HG03342 (cell line): ENCODE results near the gene ALDH3B1.
A peak's percentile ranks its signal among the peaks of the same experiment; 100 is the strongest.

Source experiments
- ATAC-seq: cut with Tn5 transposase; IDR thresholded peaks from one replicate; pipeline ENCODE4 v1.9.1; 2021; ENCODE audit warnings: mild to moderate bottlenecking, moderate library complexity; ENCODE audit not compliant: unreplicated experiment

Gene ALDH3B1

DNA sequence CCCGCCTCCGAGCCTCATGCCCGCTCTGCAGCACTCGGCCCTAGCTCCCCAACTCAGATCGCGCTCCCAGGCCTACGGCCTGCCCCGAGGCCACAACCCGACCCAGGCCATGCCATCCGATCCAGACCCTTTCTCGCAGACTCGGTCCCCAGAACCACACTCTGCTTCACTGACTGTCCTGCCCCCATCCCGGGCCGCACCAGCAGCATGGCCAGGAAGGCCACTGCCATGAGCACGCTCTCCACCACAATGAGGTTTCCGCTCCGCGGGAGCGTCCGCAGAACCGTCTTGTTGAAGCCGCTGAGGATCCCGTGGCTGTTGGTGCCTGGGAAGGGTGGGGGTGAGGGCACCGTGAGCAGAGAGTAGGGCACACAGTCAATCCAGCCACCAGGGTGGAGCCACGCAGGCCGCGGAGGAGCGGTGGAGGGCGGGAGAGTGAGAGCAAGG lies 12.6 kb upstream of the ALDH3B1 start:
- ATAC-seq: no peak

DNA sequence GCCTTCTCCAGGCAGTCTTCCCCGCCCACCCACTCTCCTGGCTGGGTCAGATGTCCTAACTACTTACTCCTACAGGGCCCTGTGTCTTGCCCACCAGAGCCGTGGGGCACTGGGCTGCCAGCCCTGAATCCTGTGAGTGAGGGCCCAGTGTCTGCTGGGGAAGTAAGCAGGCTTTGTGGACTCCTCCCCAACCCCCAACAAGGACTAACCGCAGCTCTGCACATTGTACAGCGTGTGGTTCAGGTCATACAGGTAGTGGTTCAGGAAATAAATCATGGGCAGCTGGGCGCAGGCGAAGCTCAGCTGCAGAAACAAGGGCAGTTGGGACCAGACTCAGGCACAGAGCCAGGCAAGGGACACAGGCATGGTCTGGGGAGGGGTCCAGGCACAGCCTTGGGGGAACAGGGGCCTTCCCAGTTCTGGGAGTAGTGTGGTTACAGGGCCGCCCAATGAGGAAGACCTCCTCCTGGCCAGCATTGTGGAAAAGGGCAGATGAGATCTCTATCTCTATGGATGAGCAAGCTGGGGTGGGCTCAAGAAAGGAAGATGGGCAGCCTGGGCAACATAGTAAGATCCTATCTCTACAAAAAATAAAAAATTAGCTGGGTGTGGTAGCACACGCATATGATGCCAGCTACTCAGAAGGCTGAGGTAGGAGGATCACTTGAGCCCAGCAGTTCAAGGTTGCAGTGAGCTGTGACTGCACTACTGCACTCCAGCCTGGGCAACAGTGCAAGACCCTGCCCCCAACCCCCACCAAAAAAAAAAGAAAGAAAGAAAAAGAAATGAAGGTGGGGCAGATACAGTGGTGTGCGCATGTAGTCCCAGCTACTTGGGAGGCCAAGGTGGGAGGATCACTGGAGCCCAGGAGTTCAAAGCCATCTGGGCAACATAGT lies 11.7 kb upstream of the ALDH3B1 start:
- ATAC-seq: no peak

DNA sequence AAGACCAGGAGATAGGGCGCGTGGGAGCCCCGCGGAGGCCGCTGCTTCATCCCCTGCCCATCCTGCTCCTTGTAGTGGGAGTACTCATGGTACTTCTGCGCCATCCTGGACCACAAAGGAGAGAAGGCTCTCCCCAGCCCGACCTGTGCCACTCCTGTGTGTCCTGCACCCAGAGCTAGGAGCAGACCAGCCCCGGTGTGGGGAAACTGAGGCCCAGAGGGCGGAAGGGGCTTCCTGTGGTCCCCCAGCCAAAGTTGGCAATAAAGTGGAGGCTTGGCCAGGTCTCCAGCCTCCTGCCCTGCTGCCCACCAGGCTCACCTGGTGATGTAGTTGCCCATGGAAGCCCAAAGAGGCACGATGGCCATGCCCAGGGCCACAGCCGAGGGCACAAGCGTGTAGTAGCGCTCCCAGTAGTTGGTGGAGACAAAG lies 10.9 kb upstream of the ALDH3B1 start:
- no peak for ATAC-seq

DNA sequence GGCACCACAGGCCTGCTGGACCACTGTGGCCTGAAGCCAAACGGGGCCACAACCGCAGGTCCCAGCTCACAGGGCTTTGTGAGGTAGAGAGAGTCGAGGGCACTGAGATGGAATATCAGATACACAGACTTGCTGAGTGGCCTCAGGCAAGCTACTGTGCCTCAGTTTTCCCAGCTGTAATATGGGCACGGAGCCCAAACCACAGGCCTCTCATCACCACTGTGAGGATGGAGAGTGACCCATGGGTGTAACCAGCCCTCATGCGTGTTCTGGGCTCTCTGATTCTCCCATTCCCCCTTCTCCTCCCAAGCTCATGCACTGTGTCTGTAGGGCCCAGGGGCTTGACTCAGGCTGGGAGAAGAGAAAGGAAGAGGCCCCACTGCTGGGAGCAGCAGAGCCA lies 10.4 kb upstream of the ALDH3B1 start:
- no peak for ATAC-seq

DNA sequence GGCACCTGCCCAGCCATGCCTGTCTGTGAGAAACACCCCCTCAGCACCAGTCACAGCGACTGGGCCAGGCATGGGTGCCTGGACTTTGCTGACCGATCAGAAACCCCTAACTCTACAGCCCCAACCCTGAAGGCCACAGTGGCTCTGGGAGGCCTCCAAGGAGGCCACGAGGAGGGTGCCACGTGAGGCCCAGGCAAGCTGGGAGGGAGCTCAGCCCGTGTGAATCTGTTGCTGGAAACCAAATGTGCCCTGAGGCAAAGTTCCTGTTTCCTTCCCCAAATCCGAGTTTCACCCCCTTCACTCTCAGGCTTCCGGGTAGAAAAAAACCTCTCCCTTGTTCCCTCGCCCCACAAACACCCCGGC lies 7.6 kb upstream of the ALDH3B1 start:
- ATAC-seq: peak; percentile 20

DNA sequence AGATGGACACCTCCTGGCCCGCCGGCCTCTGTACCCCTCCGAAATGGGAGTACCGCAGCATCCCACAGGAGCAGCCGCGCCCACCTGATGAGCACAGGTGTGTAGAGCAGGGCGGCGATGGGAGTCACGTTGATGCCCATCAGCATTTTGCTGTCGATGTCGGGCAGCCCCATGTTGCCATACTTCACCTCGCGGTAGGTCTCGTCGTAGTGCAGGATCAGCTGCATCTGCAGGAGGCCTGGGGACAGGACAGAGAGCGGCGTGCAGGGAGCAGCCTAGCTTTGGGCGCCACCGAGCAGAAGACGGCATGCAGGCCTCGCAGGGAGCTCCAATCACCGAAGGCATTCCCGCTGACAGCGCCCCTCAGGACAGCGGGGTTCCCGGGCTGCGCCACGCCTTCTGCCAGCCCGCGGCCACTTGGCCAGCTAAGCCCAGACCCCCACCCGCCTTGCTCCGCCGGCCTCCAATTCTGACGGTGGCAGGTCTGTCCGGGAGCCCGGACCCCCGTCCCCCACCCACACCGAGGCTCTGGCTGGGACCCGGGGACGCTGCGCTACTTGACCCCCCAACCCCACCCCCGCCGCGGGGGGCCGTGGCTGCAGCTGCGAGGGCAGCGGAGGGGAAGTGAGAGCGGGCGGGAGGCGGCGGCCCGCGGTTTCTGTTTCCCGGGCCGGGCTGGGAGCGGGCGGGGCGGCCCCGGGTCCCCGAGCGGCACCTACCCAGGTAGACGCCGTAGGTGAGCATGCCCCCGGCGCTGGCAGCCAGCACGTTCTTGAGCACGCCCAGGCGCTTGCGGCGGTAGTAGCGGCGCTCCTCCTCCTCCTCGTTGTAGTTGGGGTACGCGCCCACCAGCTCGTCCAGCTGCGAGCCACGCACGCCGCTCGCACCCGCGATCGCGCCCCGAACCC lies 6.9 kb upstream of the ALDH3B1 start:
- peak; percentile 45 for ATAC-seq

DNA sequence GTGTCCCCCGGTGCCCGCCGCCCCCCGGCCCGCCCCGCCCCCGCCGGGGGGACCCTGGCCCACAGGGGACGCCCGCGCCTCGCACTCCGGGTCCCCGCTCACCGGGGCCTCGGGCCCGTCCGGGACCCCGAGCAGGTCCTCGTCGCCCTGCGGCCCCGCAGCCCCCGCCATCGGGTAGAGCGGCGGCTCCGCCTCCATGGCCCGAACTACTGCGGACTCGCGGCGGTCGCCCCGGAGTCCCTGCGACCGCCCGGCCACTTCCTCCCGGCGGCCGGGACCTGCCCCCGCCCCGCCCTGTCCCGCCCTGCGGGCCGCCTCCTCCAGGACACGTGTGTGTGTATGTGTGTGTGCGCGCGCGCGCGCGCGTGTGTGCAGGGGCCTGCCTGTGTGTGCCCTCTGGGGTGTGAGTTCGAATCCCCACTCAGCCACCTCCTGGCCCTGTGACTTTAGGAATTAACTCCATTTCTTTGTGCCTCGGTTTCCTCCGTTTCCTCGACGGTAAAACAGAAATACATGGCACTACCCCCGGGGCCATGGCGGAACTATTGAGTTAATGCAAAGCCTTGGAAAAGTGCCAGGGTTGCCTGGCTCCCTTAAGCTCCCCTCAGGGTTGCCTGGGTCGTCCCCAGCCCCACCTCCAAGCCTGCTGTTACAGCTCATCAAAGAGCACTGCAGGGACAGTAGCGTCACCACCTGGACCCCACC lies 6.1 kb upstream of the ALDH3B1 start, which contains the start of gene UNC93B1:
Gene UNC93B1 (minus strand): TSS at position 252 of the 705 bp plus-strand sequence. CDS start 54 bp downstream, at position 198.
- ATAC-seq: peak; percentile 54

DNA sequence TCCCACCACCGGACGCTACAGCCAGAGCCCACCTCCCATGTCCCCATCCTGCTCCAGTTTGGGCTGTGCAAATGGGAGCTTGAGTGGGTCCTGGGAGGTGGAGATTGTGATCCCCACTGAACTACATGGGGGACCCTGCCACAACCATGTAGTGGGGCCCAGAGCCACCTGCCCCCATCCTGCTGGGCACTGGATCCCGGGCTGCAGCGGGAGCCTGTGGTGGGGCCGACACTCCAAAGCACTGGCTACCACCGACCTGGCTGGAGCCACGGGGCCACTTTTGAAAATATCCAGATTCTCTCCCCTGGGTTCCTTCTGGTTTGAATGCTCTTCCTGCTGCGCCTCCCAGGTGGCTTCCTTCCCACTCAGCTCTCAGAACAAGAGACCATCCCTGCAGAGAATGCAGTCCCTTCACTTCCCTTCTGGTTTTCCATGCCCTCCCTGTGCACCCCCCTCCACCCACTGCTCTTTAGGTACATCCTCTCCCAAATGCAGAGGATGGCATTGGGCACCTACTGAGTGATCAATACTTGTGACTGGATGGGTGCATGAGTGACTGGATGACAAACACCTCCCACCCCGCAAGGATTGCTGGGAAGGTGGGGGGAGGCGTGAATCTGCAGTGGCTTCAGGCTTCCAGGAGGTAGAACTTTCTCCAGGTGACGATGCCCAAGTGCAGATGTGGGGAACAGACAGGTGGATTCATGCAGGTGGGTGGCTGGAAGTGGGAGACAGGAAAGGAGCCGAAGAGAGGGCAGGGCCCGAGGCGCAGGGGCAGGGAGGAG lies 5.4 kb upstream of the ALDH3B1 start:
- no peak for ATAC-seq

DNA sequence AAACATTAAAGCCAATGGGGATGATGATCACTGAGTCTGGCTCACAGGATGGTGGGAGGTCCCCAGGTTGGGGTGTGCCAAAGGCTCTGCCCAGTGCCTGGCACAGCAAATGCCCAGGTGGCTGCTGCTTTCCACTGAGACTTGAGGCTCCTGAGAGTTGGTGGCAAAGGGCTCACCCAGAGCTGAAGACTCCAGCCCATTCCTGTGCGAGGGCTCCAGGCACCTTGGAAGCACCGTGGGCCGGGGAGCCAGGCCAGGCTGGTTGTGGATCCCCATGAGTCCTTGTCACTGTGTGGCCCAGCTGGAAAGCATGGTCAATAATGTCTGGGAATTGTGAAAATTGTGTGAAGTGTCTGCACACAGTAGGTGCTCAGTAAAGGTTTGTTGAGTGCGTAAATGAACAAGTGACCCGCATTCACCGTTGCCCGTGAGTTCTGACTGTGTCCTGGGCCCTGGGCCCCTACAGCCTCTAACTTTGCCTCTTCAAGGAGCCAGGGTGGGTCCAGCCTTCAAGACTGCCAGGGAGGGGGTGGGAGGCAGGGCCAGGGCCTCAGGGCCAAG lies 3.4 kb upstream of the ALDH3B1 start:
- ATAC-seq: no peak

DNA sequence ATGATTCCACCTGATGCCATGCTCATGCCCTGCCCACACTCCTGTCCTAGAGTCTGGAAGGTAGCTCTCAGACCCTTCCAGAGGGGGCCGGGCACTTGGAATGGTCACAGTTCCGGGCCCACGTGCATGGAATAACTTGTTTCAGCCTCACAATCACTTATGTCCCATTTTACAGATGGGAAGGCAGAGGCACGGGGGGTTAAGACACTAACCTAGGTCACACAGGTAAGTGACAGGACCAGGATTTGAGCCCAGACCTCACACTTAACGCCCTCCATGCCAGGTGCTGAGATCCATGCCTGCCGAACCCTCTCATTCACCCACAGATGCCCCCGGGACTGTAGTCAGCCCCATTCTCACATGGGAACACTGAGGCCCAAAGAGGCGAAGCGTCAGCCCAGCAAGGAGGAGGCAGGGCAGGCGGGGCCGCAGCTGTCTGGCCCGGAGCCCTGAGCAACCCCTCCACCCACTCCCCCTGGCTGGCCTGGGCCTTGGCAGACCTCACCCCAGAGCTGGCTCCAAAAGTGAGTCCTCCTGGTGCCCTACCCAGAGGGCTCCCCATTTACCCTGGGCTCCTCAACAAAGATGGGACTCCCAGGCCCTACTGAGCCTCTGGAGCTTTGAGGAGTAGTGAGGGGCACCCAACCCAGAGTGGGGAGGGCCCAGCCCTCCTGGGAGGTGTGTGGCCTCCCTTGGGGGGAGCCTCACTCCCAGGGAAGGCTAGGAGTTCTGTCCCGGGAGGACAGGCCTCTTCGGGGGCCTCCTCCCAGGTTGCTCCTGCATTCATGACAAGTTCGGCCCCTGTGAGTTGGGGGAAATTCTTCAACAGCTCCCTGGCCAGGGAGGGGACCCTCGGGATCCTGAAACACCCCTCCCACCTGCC lies 2.4 kb upstream of the ALDH3B1 start:
- ATAC-seq: no peak

DNA sequence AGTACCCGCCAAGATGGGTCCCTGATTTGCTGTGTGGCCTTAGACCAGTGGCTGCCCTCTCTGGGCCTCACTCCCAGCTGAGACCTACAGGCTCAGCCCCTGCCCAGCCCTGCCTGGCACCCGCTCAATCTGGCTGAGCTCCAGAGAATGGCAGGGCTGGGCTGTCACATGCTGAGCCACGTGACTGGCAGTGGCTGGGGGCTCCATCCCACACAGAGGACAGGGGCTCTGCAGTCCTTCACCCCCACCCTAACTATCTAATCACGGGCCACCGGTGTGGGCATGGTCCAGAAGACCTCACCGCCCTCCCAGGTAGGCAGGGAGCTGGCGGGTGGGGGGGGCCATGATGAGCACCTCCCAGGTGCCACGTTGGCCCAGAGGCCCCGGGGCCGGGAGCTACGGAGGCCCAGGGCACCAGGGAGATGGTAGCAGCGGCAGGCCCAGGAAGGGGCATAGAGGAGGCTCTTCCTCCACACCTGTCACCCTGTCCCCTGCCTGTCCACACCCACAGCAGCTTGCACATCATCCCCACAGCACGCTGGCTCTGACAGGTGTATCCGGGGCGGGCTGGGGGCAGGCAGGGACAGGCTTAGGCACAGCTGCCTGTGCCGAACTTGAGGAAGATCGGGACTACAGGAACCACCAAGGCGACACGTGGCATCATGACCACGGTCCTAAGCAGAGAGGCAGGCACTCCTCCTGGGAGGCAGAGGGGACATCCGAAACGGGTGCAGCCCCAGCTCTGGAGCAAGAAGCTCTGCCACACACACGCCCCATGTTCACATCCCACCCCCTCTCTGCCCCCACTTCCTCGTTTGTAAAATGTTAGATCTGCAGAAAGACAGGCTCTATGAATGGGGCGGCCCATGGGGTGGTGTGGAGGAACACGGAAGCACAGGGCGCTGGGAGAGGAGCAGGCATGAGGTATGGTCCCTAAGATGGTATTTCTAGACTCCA lies 1.5 kb upstream of the ALDH3B1 start:
- no peak for ATAC-seq

DNA sequence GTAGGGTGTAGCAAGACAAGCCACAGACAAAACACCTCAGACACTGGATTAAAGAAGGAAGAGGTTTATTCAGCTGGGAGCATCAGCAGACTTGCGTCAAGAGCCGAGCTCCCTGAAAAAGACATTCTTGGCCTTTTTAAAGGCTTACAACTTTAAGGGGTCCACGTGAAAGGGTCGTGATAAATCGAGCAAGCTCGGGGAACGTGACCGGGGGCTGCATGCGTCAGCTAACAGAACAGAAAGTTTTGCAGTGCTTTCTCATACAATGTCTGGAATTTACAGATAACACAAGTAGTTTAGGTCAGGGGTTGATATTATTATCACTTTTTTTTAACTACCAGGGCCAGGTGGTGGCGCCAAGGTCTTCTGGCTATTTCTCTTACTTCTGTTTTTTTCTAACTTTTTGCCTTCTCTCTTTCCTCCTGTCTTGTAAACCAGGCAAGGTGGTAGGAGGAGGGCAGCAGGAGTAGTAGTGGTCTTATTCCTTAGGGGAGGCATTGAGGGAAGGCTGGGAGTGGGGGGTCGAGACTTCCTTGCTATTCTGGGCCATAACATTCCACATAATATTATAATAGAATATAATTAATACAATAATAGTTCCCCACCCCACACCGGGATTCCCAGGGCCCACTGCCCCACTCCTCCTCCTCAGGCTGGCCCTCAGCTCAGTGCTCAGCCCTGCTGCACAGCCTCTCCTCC lies 587 bp upstream of the ALDH3B1 start:
- no peak for ATAC-seq

DNA sequence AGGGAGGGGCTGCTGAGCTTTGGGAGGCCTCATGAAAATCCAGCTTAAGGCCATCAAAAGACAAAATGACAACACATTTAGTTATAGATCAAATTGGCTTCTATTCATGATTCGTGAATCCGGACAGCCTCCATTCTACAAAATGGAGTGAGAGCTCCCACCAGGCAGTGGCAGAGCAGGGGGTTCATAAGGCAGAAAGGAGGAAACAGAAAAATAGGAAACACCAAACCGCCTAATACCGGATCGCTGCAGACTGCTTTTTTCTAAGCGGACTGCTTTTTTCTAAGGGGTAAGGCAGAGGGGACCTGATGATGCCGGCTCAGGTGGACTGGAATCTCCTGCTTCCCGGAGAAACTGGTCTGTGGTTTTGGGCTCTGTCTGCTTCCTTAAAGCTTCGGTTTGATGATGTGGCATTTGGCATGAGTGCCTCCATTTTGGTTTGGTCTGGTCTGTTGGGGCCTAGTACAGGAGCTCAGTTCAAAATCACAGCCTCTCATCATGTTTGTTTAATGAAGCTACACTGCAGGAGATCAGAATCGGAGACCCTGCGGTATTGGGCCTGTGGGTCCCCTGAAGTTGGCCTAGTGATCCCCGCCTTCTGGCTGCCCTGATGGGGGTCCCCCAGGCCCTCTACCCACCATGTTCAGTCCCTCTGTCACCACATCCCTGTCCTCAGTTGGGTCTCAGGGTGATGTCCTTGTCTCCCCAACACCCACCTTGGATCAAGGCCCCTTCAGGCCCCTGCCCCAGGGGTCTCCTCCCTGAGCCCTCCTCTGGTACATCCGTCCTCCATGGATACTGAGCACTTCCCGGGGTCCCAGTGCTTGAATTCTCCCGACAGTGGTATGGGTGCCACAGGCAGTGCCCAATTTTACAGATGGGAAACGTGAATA lies 1.2 kb downstream of the ALDH3B1 start:
- ATAC-seq: no peak

DNA sequence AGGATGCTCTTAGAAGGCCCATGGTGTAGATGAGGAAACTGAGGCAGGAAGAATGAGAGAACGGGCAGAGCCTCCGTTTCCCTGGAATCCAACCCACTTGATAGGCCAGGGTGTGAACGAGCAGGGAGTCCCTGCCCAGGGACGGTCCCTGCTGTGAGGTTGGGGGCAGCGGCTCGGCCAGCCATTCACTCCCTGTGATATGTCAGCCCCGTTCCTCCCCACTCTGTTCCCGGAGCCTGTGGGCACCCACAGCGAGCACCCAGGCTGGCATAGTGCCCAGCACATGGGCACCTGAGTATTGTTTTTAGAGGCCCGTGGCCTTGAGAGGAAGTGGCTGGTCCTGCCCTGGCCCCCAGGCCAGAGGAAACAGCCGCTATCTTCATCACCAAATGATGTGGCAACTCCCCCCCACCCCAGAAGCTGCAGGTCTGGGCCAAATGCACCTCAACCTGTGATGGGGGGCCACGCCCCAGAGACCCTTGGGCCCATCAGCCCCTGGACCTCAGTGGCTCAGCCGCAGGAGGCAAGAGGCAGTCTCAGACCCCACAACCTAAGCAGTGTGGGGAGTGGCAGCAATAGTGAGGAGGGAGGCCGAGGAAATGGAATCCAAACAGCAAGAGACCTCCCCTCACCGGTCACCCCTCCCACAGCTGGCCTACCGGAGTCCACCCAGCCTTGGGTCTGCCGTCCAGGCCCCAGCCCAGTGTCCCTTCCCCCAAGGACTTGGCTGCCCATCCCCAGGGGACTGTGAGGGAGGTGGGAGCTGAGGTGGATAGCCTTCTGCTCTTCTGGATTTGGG lies 2.1 kb downstream of the ALDH3B1 start:
- no peak for ATAC-seq

DNA sequence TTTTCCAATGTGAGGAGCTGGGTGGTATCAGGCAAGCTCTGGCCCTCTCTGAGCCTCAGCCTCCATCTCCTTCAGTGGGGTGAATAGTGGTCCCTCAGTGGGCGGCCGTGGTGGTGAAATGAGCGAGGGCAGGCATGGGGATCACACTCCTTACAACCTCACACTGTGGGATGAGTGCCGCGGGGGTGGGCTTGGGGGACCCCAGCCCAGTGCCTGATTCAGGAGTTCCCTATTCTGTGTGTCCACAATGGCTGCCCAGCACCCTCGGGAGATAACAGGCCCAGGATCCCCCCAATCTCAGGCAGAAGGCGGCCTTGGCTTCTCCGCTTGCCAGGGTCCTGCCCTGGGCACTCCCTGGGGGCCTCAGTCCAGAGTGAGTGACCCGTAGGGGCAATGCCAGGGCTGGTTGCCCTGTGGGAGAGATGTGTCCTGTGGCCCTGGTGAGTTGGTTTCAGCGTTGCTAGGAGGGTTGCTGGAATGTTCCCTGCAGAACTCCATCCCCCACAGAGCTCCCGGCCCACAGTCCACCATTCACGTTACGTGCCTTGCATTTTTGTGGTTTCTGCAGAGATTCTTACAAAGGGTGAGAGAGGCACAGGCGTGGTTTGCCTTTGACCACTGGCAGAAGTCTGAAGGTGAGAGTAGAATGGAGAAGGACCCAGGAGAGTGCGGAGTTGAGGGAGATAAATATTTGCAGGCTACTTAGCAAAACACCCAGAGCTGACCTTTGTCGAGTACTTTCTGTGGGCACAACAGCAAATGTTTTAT lies 2.9 kb downstream of the ALDH3B1 start:
- no peak for ATAC-seq
